NCI-H446 treated with DMSO at 0.1 percent for 48 hours (cell line): ENCODE results near the gene ZIC1.

Experiments used
- DNase-seq: peaks from one replicate; lab custom pipeline; 2025; lab: John Stamatoyannopoulos, UW

Gene ZIC1

DNA sequence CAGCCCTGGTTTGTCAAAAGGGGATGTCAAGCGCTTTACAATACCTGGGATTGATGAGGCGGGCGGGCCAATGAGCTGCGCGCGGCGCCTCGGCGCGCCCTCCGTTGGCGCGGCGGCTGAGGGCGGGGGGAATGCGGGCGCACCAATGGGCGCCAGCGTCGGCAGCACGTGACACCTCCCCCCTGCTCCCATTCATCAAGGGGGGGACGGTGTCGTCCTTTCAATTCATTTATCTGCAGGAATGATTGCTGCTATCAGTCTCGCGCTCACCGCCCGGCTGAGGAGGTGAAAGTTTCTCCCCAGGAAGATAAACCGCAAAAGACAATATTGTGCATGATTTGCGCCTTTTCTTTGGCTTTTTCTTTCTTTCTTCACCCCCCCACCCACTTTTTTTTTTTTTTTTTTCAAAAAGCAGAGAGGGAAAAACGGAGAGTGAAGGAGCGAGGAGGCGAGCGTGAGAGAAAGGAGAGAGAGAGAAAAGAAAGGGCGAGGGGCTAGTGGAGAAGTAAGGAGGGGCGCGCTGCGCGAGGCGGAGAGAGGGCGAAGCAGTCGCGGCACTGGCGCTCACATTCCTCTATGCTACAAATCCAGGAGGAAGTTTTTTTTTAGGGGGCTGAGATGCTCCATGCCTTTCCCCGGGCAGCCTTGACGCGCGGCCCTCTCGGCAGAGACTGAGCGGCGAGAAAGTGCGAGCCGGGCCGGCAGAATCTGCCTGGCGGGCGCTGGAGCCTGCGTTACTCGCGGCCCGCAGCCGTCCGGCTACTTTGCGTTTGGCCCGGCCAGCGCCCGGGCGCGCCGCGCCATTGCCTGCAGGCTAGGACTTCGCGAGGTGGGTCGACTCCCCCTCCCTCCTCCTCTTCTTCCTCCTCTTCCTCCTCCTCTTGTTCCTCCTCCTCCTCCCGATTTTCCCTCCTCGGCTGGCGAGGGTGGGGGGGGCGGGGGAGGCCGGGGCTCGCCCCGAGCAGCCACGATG, at the start of gene ZIC1:
ZIC1 (plus strand) TSS at position 223 of the 973 bp plus-strand sequence; CDS start at position 971, 748 bp downstream.
- DNase-seq: no peak

GRCh38 chr3:147360051-147360439, 49.1 kb upstream of the ZIC1 start:
- no peak for DNase-seq

DNA sequence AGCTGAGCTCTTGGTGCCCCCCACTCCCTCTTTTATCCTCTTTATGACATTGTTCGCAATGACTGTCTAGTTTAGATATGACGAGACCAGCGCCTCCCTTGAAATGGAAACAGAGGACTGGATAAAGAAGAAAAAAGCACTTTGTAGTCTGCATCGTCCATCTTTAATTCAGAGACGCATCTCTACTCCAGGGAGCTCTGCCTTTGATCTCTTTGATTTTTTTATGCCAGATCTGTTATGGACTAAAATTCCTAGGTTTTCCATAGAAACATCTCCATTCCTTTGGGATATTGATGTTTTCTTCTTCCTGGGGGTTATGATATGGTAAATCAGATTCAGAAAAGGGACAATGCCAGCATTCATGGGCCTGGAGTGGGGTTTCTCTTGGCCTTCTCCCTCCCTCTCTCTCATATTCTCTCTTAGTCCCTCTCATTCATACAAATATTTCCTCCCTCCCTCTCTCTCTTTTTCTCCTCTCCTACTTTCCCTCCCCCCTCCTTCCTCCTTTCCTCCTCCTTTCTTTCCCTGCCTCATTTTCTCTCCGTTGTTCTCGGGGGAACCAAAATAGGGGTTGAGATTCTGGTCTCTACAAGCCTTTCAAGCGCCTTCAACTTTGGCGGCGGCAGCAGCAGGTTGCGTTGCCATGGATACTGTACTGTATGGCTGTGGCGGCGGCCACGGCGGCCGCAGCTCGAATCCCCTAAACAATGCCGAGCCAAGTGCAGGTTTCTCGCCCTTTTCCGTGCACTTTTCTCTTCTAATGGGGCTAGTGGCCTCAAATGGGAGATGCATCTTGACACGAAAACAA, 48.3 kb upstream of the ZIC1 start:
- no peak for DNase-seq

DNA sequence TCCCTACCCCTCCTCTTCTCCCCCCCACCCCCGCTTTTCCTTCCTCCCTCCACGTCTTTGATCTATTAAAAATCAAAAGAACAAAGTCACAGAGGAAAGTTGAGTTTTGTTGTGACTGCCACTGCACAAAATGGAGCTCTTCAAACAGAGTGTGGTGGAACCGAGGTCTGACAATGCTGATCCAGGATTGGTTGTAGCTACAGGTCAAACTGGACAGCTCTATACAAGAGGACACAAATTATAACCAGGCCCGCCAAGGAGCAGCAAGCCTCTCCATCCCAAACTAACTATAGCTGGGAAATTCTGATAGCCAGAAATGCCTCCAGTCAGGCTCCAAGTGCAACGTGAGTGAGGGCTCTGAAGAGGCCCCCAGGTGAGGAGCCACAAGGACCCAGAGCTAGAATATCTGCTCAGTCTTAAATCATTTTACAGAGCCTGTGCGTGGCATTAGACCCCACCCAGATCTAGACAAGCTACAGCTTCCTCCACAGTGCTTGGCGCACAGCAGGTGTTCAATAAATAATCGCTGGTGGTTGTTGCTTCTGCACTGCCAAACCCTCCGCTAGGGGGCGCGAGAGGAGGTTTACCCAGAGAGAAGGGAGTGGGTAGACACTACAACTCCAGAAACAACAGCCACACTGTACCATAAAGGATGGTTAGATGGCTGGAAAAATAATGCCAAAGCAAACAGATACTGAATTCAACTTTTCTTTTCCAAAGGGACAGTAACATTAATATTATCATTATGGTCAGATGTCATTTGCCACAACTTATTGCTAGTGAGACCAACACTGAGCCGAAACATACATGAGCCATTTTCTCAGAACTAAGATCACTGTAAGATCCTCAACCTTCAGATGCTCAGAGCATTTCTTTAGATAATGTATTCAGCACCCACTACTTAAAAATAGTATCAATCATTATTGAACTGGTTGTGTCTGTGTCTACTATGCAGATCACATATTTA, 47.4 kb upstream of the ZIC1 start:
- no peak for DNase-seq

GRCh38 chr3:147364771-147365170, 44.4 kb upstream of the ZIC1 start:
- DNase-seq: no peak

GRCh38 chr3:147365196-147366115, 43.7 kb upstream of the ZIC1 start:
- DNase-seq: no peak

DNA sequence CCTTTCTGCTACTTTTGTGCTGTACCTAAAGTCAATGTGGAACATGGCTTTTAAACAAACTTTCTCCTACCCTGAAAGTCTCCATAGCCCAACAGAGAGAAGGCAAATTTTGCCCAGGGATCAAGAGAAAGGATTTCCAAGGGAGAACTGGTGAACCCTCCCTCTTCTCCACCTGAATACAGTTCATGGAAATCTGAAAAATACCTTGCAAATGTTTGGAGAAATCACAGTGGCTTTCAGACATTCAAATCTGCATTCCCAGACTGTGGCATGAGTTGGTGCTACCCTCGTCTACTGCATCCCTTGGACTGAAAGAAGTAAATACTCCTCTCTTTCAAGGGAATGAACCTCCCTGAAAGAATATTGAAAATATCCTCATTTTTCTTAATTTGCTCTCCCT, 41.5 kb upstream of the ZIC1 start:
- DNase-seq: no peak

DNA sequence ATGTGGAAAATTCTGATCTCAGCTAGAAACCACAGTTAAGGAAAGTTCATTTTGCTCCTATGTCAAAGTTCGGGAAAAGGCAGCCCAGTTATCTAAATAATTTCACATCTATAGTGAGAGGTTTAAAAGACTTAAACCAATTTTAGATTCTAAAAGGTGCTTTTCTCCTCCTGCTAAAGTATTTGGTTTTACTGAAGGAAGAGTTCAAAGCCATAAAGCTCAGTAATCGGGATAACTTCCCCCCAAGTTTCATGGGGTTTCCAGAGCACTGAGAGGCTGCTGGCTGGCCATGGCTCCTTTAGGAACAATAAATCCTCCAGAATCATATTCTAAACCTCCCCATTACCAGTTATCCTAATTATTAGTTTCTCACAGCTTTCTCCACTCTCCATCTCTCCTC, 41.0 kb upstream of the ZIC1 start:
- no peak for DNase-seq

GRCh38 chr3:147368561-147369221, 40.5 kb upstream of the ZIC1 start:
- DNase-seq: no peak

- no peak for DNase-seq
Observed at GRCh38 chr3:147369231-147369630, 39.9 kb upstream of the ZIC1 start.

- no peak for DNase-seq
Observed at GRCh38 chr3:147369661-147370123, 39.5 kb upstream of the ZIC1 start.

DNA sequence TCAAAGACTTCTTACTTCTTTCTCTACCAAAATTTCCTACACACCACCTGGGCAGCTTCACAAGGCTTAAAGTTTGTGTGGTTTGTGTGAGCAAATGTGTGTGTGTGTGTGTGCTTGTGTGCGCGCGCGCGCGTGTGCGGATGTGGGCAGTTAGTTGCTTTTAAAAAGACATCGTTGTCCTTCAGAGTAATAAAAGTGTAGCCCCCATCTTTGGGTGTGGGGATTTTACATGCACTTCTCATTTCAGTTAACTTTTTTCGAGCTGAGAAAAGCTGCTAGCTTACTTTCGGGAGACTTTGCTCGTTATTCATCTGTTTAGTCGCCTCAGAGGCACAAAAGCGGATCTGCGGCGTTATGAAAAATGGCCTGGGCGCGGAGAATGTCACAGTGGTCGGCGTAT, 38.8 kb upstream of the ZIC1 start:
- DNase-seq: no peak

GRCh38 chr3:147371140-147371539, 38.0 kb upstream of the ZIC1 start:
- no peak for DNase-seq

DNA sequence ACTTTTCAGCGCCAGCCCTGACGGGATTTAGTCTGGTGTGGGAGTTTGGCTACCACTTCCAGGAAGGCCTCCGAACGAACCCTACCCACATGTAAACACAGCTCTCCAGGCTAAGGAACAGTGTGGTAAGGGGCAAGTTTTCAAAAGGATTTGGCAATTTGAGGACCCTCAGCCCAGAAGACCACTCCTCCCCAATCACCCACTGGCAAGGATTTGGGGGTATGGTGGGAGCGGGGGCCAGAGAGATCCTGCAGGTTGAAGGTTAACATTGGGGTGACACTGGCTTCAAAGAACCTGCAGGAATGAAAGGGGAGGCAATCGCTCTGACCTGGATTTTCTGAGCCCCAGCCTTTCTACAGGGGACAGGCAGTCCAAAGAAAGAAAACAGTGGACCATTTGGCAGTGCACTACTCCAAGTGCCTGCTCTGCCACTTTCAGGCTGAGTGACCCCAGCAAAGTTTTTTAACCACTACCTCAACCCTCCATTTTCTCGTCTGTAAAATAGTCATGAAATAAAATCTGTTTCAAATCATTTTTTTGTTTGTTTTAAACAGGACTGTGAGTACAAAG, 37.3 kb upstream of the ZIC1 start:
- no peak for DNase-seq

DNA sequence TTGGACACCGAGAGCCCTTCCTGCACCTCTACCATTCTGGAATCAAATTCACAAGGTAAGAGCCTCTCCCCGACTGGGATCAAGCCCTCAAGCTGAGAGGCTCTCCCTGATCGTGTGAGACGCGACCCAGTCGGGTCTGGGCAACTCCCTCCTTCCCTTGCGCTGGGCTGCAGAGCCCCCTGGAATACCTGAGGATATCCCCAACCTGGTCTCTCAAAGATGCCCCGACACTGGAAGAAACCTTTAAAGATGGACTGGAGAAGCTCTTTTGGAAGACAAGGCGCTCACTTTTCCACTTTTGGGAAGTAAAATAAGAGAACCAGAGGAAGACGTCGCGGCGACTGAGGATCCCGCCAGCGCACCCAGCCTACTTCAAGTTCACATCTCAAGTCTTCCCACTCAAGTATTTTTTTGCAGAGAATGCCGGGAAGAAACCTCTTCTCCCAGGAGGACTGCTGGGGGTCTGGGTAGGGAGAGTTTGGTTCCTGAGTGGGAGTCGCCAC, 36.6 kb upstream of the ZIC1 start:
- DNase-seq: no peak

GRCh38 chr3:147373301-147373700, 35.9 kb upstream of the ZIC1 start:
- DNase-seq: no peak

- DNase-seq: no peak
Observed at GRCh38 chr3:147377412-147378367, 31.5 kb upstream of the ZIC1 start.

DNA sequence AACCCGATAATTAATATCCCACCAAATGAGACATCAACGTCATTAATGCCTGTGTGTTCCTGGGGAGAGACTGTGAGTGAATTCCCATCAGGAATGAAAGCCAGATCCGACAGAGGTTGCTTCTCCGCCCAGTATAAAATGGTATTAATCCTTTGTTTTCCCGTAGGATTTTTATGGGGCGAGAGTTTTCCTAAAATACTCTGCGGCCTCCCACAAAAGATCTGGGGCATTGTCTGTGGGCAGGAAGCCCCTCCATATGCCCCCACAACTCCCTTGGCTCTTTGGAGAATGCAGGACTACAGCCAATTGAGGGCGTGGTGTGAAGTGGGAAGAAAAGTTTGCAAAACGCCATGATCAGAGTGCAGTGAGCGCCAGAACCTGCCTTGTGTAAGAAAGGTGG, 29.5 kb upstream of the ZIC1 start:
- no peak for DNase-seq
